GM12878 (cell line): Measurements from ENCODE around the gene JAGN1. TPM values are rescaled to one million over a fixed set of nuclear protein-coding genes. Genes with fewer than 3 reads are reported as not detected.
"Not testable (repeated sequence)": the region's sequence is repeated elsewhere in the genome, so short reads cannot be mapped to it uniquely, and the experiment has no call there.

ENCODE experiments used
- ATAC-seq: fragments of 200-7000 bp; cut with Tn5 transposase; 3 replicates; pipeline ENCODE4 v1.9.1; 2020; ENCODE audit warnings: mild to moderate bottlenecking, moderate library complexity
- BruUV-seq: library from RNA; stranded (reverse); fragments of 400-500 nt; replicated peaks from 2 replicates; lab custom pipeline; 2021; lab: Mats Ljungman, UMichigan
- CTCF ChIA-PET: fragments of 300-600 bp; sonication (Branson Sonifier 250); formaldehyde crosslinking; extraction: SDS; loops from one replicate; lab custom pipeline; 2021; ENCODE audit warnings: inconsistent platforms; lab: Yijun Ruan, JAX
- POLR2A ChIA-PET: fragments of 350-600 bp; formaldehyde crosslinking; extraction: SDS; loops from one replicate; lab custom pipeline; 2021; ENCODE audit warnings: inconsistent platforms; lab: Charles Lee
- RAD21 ChIA-PET: fragments of 300-600 bp; sonication (Branson Sonifier 250); formaldehyde crosslinking; loops from one replicate; lab custom pipeline; 2023; ENCODE audit warnings: antibody characterized with exemption; ENCODE audit not compliant: unreplicated experiment; lab: Charles Lee
- SMC1A ChIA-PET: fragments of 300-600 bp; sonication (Branson Sonifier 250); formaldehyde crosslinking; loops from one replicate; lab custom pipeline; 2023; ENCODE audit not compliant: unreplicated experiment, uncharacterized antibody; lab: Charles Lee
- DNase-seq: peaks from one replicate; pipeline ENCODE4 v3.0.0-alpha.2; 2011; ENCODE audit warnings: low read depth, low spot score
- FAIRE-seq: peaks from 3 replicates; lab custom pipeline; 2011; peaks lifted over from hg19 to GRCh38; lab: Jason Lieb, UNC
- H2AFZ ChIP-seq: 2 replicates; pipeline ENCODE4 v1.6.0; 2011; ENCODE audit warnings: low read depth, low read length, control low read depth; ENCODE audit not compliant: control insufficient read depth
- H3K27ac ChIP-seq: 2 replicates; pipeline ENCODE4 v1.5.1; 2011; ENCODE audit warnings: control low read depth; ENCODE audit not compliant: control insufficient read depth, insufficient read depth
- H3K27me3 ChIP-seq, 2 experiments: replicated peaks in 1 of 2; 2 replicates each; pipeline versions ENCODE4 v1.6.0 to v1.6.1; 2011; ENCODE audit warnings: low read length in 1 of 2; ENCODE audit not compliant: control insufficient read depth in 2 of 2, insufficient read depth in 2 of 2
- H3K36me3 ChIP-seq, 2 experiments: 2 replicates each; pipeline ENCODE4 v1.5.1; 2011; ENCODE audit warnings: low read length in 1 of 2; ENCODE audit not compliant: control insufficient read depth in 2 of 2, insufficient read depth in 2 of 2
- H3K4me1 ChIP-seq: 2 replicates; pipeline ENCODE4 v1.6.1; 2011; ENCODE audit warnings: mild to moderate bottlenecking, low read length, moderate library complexity, mixed read lengths; ENCODE audit not compliant: control insufficient read depth, insufficient read depth
- H3K4me2 ChIP-seq: 2 replicates; pipeline ENCODE4 v1.6.0; 2011; ENCODE audit warnings: control low read depth; ENCODE audit not compliant: control insufficient read depth, insufficient read depth
- H3K4me3 ChIP-seq: fragments of 200-600 bp; sonication (generic); 2 replicates; pipeline ENCODE4 v1.5.1; 2016
- H3K79me2 ChIP-seq: 2 replicates; pipeline ENCODE4 v1.6.0; 2011; ENCODE audit warnings: low read length; ENCODE audit not compliant: control insufficient read depth, insufficient read depth
- H3K9ac ChIP-seq: 2 replicates; pipeline ENCODE4 v1.8.0; 2011; ENCODE audit warnings: low read length, control low read depth, mixed read lengths; ENCODE audit not compliant: control insufficient read depth, insufficient read depth
- H3K9me3 ChIP-seq: replicated peaks from 3 replicates; pipeline ENCODE4 v1.5.1; 2011; ENCODE audit warnings: mild to moderate bottlenecking, low read length; ENCODE audit not compliant: control insufficient read depth, insufficient read depth
- H4K20me1 ChIP-seq: 2 replicates; pipeline ENCODE4 v1.6.0; 2011; ENCODE audit not compliant: control insufficient read depth, insufficient read depth
- CEBPB ChIP-seq, 2 experiments: fragments of 150-350 bp in 1 of 2; IDR thresholded peaks; 2 replicates each; pipeline ENCODE4 v1.6.1; 2012 to 2014; ENCODE audit warnings: low read depth in 2 of 2, low read length in 2 of 2, borderline replicate concordance in 1 of 2, inconsistent platforms in 1 of 2
- PAX5 ChIP-seq: IDR thresholded peaks from 2 replicates; pipeline ENCODE4 v1.6.1; 2011; ENCODE audit warnings: low read depth, low read length, borderline replicate concordance
- RUNX3 ChIP-seq: IDR thresholded peaks from 2 replicates; pipeline ENCODE4 v1.6.1; 2012; ENCODE audit warnings: low read length, inconsistent platforms
- ZNF592 ChIP-seq: fragments of 450-650 bp; IDR thresholded peaks from 2 replicates; pipeline ENCODE4 v1.6.1; 2017; ENCODE audit warnings: mild to moderate bottlenecking, moderate library complexity
- WGBS: methylation state at CpG from one replicate; pipeline ENCODE4 v1.1.6; 2016; ENCODE audit warnings: low lambda C conversion rate; ENCODE audit not compliant: insufficient replicate concordance, insufficient coverage; ENCODE audit errors: missing lambda C conversion rate; 5-methylcytosine and 5-hydroxymethylcytosine counted together
- in situ Hi-C: fragments of 300-500 bp; cut with MboI; formaldehyde crosslinking; loops from 9 replicates; pipeline ENCODE4 v1.14.3; 2018; ENCODE audit warnings: mixed read lengths
- intact Hi-C: fragments of 100-400 bp; cut with micrococcal nuclease; formaldehyde crosslinking; loops from one replicate; pipeline ENCODE4 v1.14.2; 2022; ENCODE audit not compliant: unreplicated experiment
- polyA plus RNA-seq, 11 experiments: library from polyadenylated mRNA; depleted of rRNA in 4 of 11; unstranded in 6 of 11; stranded (reverse) in 5 of 11; fragments of >200 nt; fragmentation: Nextera tagmentation in 4 of 11; fragmentation: Illumina TruSeq in 1 of 11; extraction: Ambion mirVana in 4 of 11; extraction: Trizol in 1 of 11; gene quantifications; 1 replicate in 1 of 11; 2 replicates in 10 of 11; pipeline versions ENCODE4 v1.2.1 to v1.2.3, GENCODE V29; 2011 to 2016; ENCODE audit warnings: inconsistent platforms in 2 of 11, missing spikeins in 2 of 11, low read depth in 1 of 11
- total RNA-seq, 4 experiments: library from RNA; depleted of rRNA in 3 of 4; stranded (reverse); fragments of >200 nt in 3 of 4; fragmentation: Illumina TruSeq in 1 of 4; extraction: Trizol in 1 of 4; gene quantifications; 2 replicates each; pipeline versions ENCODE4 v1.2.1 to v1.2.3, GENCODE V29; 2013 to 2021

Gene JAGN1
- total and polyA plus RNA-seq, 10 of the 15 experiments (the other 5 are each of a cell fraction or from before 2014, with no cell fraction given): 23.3 to 56.0 (median 35.4) TPM

GRCh38 chr3:9900965-9901415, 10.6 kb downstream of the JAGN1 start:
- ChIA-PET CTCF (interaction anchor here (0.6 kb wide), 1 partner anchor 34 kb away, joined by 4 read pairs; no protein-coding TSS in a partner anchor), SMC1A (interaction anchor here (1.0 to 1.4 kb wide), 3 partner anchors 9 to 24 kb away, joined by 3 to 6 read pairs (median 5); no protein-coding TSS in a partner anchor), POLR2A (interaction anchor here (0.6 to 2.8 kb wide), 3 partner anchors 9 to 49 kb away, joined by 3 to 7 read pairs (median 3); no protein-coding TSS in a partner anchor)
- H3K4me1 ChIP-seq, H3K36me3 ChIP-seq, H3K27ac ChIP-seq, FAIRE-seq, RAD21 ChIA-PET, DNase-seq, H4K20me1 ChIP-seq, H3K27me3 ChIP-seq, H3K9ac ChIP-seq, ATAC-seq, in situ Hi-C loops, H2AFZ ChIP-seq, H3K4me3 ChIP-seq, H3K9me3 ChIP-seq, BruUV-seq, intact Hi-C loops, H3K4me2 ChIP-seq, H3K79me2 ChIP-seq: not testable (repeated sequence)
- WGBS: 96% methylated on average over 5 of the region's 6 CpGs

GRCh38 chr3:9901967-9902366, 11.6 kb downstream of the JAGN1 start:
- ATAC-seq (no peak), DNase-seq (no peak), FAIRE-seq (no peak)
- H3K9me3 ChIP-seq: no peaks in the 10 kb centered on the region
- in situ Hi-C loops: no loop called here
- H3K27ac ChIP-seq: no peak overlapping the region; the same call in 1 of the 2 replicates
- no peaks in the 10 kb centered on the region for H3K79me2 ChIP-seq
- H3K4me1 ChIP-seq: peaks cover 8% of the 10 kb centered on the region
- peak overlapping the region; percentile 48 for H2AFZ ChIP-seq
- no peaks in the 10 kb centered on the region for H3K27me3 ChIP-seq
- no peak overlapping the region for H3K4me3 ChIP-seq
- no TSS peak for BruUV-seq
- TF ChIP-seq RUNX3 (peak; percentile 61), PAX5 (no peak), ZNF592 (no peak), CEBPB (IDR thresholded peaks at IDR 0.05; ENCODE audit: borderline replicate concordance in 1 of 2, low read depth in 2 of 2, low read length in 2 of 2) (no peak)
- no peak overlapping the region for H3K4me2 ChIP-seq
- H3K9ac ChIP-seq: no peak overlapping the region
- SMC1A ChIA-PET: interaction anchor here (1.0 to 2.0 kb wide), 3 partner anchors 9 to 23 kb away, joined by 6 to 7 read pairs (median 7); no protein-coding TSS in a partner anchor
- RAD21 ChIA-PET: no interaction called here
- H4K20me1 ChIP-seq: no peaks in the 10 kb centered on the region
- H3K36me3 ChIP-seq: no peaks in the 10 kb centered on the region; a peak in 2 of 4 replicates
- intact Hi-C loops: no loop called here
- WGBS: 54% methylated on average over 5 of the region's 5 CpGs
- POLR2A ChIA-PET: interaction anchor here (0.6 to 2.8 kb wide), 4 partner anchors 9 to 74 kb away, joined by 3 to 9 read pairs (median 6); no protein-coding TSS in a partner anchor
- CTCF ChIA-PET: interaction anchor here (1.6 kb wide), 1 partner anchor 30 kb away, joined by 7 read pairs; no protein-coding TSS in a partner anchor
